GM21447 (cell line): ENCODE measurements around the gene HOXA11.

Source experiments
- ATAC-seq: cut with Tn5 transposase; IDR thresholded peaks from one replicate; pipeline ENCODE4 v1.9.1; 2021; ENCODE audit not compliant: unreplicated experiment

Gene HOXA11

DNA sequence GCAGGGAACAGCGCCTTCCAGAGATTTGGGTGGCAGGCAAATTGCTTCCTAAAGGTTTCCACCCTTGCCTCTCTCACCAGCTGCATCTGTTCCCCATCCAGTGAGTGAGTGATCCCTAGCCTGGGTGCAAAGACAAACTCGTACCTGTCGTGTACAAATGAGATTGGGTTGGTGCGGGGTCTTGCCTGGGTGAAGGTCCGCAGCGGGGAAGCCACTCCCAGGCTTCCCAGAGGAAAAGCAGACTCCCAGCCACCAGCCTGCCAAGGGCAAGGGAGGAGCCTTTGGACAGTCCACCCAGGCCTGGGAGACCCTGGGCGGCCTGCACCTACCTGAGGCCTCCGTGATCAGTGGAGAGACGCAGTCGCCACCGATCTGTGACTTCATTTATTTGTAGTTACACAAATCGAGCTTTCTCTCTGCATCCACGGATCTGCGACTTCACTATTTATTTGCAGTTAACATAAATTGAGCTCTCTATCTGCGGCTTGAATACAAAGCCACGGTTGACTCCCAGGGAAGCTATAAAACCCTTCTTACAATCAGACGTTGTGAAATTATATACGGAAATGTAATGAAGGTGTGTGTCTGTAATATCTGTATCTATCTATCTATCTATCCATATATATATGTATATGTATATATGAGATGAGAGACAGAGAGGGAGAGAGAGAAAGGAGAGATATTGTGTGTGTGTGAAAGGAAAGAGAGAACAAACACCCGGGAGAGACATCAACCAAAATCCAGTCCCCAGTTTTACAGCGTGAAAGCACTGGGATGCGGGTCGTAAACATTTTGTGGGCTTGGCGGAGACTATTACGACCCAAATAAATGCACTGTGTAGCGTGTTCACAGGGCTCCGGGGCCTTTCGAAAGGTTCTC, 25.5 kb downstream of the HOXA11 start:
- ATAC-seq, result no peak

DNA sequence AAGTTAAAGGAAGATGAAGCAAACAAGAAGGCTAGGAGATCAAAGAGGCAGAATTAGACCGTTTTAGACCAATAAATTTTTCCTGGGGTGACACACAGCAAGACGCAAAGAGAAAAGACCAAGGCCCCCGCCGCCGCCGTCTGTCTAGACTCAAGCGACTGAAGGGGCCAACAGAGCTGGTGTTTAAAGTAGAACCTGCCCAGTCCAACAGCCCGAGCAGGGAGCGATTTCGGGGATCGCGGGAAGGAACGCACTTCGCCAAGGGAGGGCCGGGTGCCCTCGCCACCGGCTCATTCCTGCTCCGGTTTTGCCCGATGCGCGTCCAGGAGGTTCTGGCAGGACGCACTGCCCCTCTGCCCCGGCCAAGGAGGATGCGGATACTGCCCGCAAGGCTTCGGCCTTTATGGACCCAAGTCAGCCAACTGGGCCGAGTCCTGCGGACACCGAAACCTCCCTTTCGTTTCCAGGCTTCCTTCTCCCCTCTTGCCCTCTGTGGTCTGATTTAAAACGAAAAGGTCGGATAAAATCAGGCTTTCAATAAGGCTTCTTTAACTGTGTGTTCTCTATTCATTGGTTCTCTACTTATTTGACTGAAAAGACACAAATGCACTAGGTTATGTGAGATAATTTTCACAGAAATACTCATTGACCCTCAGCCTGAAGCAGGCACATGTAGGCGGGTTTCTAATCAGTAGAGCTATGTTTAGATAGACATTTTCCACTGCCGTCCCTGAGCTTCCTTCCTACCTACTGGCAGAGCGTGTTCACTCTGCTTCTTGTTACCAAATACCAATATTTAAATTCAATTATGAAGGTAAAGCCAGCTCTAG, 26.4 kb downstream of the HOXA11 start:
- ATAC-seq, result no peak

DNA sequence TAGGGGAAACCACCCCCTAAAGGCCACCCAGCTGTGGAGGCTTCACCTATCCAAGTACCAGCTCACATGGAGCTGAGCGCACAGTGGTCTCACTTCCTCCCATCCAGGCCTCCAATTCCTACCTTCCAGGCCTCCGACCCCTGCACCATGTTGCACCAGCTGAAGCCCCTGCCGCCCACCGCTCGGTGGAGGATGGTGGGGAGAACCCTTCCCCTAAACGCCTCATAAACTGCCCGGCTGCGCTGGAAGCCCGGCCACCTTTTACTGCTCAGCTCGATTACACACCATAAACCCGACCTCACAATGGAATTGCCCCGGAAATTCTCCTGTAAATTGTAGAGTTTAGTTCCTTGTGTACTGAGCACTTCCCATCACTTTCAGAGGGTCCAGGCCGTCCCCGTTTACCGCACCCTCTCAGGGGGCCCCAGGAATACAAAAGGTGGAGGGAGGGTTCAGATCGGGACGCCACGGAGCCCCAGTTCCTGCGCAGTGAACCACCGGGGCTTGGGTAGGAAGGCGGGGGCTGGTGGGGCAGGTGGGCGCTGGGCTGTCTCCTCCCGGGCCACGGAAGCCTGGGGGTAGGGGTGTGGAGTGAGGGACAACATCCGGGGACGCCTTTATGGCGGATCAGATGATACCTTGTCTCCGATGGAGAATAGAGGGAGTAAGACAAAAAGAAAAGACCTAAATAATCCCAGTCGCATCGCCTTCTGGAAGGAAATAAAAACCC, 27.2 kb downstream of the HOXA11 start:
- no peak for ATAC-seq

- ATAC-seq, result no peak
Measured at GRCh38 chr7:27156916-27157701, 27.9 kb downstream of the HOXA11 start.

GRCh38 chr7:27156508-27156898, 28.5 kb downstream of the HOXA11 start, which contains the start of gene HOXA7:
Gene HOXA7, minus strand, starts transcription at chr7:27156675. Its CDS starts 130 bp downstream, at chr7:27156545.
- no peak for ATAC-seq

- no peak for ATAC-seq
Measured at GRCh38 chr7:27155816-27156507, 29.1 kb downstream of the HOXA11 start.

DNA sequence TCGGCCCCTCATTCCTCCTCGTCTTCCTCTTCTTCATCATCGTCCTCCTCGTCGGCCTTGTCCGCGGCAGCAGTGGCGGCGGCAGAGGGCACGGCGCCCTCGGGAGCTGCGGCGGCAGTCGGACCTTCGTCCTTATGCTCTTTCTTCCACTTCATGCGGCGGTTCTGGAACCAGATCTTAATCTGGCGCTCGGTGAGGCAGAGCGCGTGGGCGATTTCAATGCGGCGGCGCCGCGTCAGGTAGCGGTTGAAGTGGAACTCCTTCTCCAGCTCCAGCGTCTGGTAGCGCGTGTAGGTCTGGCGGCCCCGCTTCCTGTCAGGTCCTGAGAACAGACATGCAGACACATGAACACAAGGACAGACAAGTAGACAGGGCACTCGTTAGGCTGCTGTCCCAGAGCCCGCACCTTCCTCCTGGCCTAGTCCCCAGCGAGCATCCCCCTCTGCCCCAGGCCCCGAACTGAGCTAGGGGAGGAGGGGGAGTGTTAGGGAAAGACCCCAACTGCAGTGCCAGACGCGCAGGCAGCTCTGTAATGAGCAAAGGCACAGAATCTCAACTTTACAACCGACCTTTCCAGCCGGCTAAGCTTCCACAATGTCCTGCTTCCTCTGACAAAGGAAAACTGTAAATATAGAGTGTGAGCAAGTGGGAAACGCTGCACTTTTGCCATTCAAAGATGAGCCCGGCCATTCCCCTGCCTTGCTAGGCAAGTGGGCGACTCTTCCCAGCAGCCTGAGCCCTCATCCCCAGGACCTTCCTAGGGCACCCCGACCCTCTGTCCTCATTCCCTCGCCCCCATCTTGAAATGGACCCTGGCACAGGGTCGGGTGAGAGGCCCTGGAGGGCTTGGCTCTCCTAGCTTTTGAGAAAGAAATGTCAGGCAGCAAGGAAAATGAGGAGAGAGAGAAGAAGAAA, 29.9 kb downstream of the HOXA11 start:
- ATAC-seq, result no peak

GRCh38 chr7:27154369-27154768, 30.7 kb downstream of the HOXA11 start:
- ATAC-seq, result no peak

GRCh38 chr7:27153526-27153925, 31.5 kb downstream of the HOXA11 start:
- ATAC-seq, result no peak

DNA sequence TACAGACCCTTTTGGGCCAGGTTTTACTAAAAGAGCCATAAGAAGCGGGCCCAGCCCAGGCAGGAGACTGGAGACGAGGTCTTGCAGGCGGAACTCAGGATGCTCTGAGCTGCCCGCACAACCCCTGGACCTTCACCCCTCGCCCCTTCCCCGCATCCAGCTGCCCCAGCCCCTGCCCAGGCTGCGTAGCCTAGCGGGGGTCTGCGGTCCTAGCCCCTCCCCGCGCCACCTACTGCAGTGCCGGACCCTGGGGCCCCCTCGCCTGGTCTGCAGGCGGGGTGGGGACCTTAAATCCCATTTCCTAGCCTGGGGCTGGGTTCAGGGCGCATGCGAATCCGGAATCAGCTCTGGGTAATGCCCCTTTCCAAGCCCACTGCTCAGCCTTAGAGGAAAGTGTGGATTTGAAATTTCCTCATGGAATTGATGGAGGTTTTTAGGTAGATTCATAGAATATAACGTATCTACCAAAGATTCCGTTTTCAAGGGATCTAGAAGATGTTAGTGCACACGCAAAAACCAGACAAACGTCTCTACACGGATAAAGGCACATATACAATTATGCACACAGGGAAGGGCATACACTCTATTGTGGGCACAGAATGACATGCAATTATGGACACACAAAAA, 32.1 kb downstream of the HOXA11 start:
- ATAC-seq, result no peak

GRCh38 chr7:27151931-27152815, 32.9 kb downstream of the HOXA11 start, which contains the start of gene HOXA3:
Gene HOXA3, minus strand, starts transcription at chr7:27152583. Its CDS starts 41,943 bp downstream, at chr7:27110640.
- no peak for ATAC-seq

DNA sequence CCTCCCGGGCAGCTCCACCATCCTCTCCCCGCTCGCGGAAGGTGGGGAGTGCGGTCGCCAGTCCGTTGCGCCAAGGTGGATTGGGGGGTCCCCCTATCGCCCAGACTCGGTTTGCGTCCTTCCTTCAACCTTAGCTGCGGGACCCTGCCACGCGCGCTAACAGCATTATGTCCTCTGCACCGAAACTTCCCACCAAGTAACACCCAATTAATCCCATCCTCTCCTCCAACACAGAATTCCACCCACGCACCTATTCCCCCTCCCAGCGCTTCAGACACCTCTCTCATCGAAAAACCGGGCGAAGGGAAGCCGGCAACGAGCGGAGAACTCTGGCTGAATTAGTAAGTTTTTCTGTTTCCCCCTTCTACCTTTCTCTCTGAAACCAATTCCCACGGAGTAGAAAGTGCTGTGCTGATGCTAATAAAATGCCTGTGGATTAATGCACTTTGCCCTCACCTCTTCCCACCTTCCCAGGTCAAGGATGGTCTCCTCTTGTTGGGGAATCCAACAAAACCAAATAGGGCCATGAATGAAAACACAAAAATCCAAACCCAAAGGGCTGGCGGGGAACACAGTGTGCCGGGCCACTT, 33.6 kb downstream of the HOXA11 start:
- no peak for ATAC-seq

DNA sequence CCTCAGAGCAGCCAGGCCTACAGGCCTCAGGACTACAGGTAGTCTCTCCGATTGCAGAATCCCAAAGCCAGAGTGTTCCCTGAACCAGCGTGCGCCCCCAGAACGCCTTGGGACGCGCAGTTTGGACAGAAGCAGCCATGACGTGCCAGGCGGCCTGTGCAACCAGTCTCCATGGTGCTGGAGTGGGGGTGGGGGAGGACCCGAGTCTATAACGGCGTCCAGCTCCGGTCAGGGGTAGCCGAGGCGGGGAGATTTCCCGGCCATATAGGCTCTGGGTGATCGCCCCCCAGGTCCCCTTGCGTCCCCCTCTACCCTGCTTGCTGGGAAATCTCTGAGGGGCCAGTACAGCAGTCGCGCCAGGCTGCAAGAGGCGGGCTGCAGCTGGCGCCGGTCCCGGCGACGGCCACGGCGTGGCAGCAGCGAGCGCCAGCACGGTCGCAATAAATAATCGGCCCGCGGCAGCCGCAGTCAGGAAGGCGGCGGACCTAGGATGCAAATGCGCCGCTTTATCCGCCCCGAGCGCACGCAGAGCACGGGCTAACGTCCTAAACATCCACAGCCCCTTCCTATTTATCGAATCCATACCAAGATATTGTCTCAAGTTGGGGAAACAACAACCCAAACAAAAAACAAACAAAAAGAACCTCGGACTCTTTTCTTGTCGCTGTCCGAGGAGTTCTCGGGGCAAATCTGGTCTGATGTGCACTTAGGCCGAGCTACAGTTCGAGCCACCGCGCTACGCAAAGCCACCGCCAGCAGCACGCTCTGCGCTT, 34.3 kb downstream of the HOXA11 start:
- ATAC-seq, result peak; percentile 65

DNA sequence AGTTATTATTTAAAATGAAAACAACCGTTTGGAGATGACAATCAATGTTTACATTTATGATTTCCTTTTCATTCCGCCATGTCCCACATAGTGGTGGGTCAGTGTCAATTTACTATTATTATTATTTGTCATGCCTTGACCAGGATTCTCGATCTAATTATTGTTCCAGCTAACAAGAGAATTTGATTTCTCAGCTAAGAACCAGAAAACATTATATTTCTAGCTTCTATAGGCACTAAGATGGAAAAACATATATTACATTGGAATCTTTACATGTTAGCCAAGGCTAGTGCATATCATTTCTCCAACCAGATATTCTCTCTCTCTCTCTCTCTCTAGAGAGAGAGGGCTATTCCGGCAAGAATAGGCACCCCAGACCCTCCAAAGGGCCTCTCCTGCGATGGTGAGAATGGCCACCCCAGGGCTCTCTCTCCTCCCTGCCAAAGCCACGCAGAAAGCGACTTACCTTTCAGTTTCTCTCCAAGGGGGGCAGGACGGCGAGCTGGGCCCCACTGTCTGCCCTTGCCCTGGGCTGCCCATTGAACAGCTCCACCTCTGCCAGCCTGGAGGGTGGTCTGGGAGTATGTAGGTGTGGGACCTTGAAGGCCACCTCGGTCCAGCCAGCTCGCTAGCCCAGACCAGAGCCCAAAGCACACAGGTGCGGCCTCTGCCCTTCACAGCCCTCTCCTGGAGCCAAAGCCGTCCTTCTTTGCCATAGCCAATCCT, 35.0 kb downstream of the HOXA11 start:
- ATAC-seq, result peak; percentile 14
